NCI-H2107 (cell line): ENCODE results near the gene DHRS7.

ENCODE experiments used
- DNase-seq: peaks from one replicate; lab custom pipeline; 2025; lab: John Stamatoyannopoulos, UW

The DHRS7 gene

DNA sequence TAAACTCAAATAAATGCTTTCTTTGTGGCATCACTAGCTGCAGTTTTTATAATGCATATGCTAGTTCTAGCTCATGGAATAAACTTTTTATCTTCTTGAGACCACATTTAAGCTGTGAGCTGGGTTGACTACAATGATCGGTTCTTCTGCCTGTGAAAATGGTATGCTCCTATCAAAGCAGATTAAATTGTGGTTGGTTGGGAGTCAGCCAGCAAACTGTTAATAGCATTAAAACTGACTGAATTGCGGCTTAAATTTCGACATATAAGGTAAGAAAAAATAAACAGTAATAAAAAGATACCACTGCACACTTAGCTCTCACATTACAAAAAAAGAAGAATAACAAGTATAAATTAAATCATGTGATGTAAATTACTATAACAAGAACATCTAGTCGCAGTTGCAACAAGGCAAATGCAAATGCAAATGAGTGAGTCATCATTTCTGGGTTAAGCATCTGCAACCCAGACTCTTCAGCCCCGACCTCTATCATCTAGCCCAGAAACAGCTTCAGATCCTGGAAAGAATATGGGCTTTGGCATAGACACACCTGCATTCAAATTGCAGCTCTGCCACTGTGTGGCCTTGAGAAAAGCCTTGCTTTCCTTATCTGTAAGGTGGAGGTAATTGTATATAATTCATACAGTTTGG is 19.8 kb upstream of the DHRS7 start:
- DNase-seq: peak; percentile 61

DNA sequence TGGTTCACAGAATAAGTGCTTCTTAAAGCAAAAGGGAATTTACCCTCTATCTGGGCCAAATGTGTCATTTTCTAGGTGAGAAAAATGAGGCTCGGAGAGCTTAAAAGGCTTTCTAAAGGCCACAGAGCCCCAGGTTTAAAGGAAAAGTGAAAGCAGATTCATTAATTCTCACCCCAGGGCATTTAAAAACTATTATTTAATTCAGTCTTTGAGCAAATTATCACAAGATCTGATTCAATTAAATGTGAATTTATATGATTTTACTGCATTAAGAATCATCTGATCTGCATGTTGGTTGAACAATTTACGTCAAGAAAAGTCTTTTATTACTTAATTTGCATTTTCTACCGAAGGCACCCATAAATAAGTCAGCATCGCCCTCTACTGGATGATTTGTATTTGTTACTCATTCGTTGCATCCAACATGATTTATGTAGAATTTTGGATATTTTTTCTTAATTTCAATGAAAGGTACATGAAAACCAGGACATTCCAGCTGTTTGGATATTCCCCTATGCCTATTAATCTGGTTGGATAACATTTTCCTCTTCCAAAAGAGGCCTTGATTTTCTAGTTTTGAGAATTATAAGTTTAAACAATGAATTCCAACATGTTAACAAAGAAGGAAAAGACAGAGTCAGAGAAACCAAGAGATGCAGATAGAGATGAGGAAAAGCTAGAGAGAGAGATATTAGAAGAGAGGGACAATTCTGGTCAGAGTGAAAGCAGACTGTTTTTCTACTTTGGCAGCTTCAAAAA is 19.1 kb upstream of the DHRS7 start:
- peak; percentile 81 for DNase-seq

GRCh38 chr14:60183741-60184140 is 18.5 kb upstream of the DHRS7 start:
- DNase-seq: no peak

DNA sequence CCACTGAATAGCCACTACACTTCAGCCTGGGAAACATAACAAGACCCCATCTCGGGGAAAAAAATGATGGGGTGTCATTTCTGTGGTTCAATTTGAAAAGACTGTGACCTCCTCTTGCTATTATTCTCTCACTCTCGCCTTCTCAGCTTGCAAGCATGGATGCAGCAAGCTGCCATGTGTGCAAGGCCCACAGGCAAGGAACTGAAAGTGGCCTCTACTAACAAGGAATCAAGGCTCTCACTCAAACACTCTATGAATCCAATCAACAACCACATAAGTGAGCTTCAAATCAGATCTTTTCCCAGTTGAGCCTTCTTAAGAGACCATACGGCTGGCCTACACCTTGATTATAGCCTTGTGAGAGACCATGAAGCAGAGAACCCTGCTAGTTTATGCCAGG is 17.9 kb upstream of the DHRS7 start:
- DNase-seq: no peak

- DNase-seq: no peak
Observed at GRCh38 chr14:60179431-60179869, 14.3 kb upstream of the DHRS7 start.

DNA sequence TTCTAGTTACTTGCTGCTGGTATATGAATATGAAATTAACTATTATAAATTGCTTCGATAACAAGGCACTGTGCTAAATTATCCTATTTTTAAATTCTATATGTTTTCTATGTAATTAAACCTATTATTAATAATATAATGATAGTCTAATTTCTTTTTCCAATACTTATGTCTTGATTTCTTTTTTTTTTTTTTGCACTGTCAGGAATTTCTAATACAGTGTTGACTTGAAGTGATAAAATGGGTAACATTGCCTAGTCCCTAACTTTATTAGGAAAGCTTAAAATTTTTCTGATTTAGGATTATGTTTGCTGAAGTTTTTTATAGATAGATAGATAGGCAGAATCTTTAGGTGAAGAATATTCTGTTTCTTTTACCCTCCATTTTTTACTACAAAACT is 13.6 kb upstream of the DHRS7 start:
- DNase-seq: no peak

DNA sequence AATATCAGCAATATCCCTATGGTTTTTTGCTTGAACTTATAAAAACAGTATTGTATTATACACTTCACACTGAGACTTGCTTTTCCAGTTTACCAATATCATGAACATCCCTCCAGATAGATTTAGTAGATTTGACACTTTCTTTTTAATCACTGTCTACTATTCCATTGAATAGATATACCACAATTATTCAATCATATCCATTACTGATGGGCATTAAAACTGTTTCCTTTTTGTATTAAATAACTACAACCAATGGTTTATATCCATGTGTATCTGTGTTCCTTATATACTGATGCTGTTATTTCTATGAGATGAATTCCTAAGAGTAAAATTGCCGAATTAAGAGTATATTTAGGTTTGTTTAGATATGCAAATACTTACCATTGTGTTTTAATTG is 13.0 kb upstream of the DHRS7 start:
- DNase-seq: no peak

DNA sequence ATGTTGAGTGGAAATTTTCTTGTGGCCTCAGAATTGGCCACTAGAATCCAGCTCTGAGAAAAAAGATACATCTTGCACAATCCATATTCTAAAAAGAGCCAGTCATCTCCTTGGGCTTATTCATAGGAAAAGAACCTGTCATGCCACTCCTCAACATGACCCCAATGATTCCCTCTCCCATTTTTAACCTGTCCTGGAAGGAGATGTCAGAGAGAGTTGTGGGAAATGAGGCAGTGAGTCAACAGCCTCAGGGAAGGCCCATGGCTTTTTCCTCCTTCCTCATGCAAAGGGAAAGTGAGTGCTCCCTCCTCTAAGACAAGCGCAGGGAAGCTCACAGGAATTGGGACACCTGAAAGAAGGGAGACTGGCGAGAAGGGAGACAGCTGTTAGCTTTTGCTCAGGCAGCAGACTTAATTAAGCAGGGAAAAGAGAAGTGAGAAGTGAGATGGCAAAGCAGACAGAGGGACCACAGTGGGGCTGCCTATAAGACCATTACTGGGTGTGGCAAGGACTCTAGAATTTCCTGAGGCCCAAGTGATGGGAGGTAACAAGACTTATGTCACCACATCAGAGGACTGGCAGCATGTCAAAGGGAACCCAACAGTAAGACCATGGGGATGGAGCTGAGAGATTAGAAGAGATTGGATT is 10.2 kb upstream of the DHRS7 start:
- DNase-seq: no peak

DNA sequence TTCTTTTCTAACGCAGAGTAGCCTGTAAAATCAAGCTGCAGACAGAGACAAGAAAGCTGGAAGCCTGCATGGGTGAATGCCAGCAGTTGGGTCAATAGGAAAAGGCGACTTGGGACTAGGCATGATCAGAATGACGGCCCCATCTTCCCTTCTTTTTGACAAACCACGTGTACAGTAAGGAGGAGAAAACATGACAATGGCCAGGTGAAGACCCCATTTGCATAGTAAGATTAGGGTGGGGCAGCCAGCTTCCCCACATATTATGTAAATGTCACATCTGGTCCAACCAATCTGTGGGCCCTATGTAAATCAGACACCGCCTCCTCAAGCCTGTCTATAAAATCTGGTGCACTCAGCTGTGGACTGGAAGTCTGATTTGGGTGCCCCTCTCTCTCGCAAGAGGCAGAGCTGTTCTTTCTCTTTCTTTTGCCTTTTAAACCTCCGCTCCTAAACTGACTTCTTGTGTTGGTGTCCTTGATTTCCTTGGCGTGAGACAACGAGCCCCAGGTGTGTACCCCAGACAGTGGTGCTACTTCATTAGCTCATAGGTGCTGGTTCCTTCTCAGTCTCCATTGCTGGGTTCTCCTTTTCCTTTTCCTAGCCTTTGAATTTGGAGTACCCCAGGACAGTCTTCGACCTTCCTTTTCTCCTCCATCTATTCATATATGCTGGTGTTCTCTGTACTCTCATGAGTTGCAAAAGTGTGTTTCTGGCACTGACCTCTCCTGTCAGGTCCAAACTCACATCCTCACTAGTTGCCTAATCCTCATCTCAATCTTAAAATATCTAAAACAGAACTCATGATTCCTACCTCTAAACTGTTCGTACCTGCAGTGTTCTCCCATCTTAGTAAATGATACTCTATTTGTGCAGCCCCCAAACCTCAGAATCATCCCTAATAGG is 9.4 kb upstream of the DHRS7 start:
- no peak for DNase-seq

GRCh38 chr14:60171690-60172089 is 6.5 kb upstream of the DHRS7 start:
- DNase-seq: no peak

DNA sequence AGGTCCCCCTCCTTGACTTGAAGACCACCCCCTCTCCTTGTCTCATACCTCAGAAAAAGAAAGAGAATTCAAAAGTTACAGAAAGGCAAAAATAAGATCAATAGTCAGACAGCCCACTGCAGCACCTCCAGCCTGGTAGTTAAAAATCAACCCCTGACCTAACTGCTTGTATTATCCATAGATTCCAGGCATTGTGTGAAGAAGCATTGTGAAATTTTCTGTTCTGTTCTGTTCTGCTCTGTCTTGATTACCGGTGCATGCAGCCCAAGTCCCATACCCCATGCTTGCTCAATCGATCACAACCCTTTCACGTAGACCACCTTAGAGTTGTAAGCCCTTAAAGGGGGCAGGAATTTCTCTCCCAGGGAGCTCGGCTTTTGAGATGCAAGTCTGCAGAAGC is 5.8 kb upstream of the DHRS7 start:
- DNase-seq: no peak

DNA sequence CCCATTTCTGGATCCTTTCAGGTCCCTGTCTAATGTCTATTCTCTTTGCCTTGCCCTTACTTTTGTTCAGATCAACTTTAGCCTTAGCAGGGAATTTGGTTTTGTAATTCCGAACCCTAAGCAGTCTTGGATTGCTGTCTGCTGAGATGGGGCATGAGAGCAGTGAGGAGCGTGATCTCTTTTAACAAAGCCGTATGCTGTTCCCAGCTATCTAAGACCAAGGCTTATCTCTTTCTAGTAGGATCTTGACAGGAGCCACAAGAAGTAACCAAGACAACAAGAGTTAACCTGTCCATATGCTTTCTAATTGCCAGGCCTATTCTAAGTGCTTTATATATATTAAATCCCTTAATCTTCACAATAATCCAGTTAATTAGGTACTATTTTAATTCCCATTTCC is 4.5 kb upstream of the DHRS7 start:
- no peak for DNase-seq

GRCh38 chr14:60166142-60166541 is 944 bp upstream of the DHRS7 start:
- no peak for DNase-seq

- DNase-seq: no peak
Observed at GRCh38 chr14:60165547-60165876, 314 bp upstream of the DHRS7 start.

DNA sequence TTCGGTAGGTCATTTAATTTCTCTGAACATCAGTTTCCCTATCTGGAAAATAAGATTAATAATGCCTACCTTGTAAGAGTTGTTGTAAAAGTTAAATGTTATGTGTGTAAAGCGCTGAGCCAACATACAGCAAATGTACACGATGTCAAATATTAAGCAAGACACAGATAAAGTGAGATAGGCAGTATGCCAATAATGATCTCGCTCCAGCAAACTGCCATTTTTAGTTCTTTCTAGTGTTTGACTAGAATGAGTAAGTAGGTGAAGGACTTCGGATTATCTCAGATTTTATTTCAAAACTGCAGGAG is 840 bp downstream of the DHRS7 start:
- DNase-seq: no peak

- DNase-seq: no peak
Observed at GRCh38 chr14:60163693-60164092, 1.5 kb downstream of the DHRS7 start.

DNA sequence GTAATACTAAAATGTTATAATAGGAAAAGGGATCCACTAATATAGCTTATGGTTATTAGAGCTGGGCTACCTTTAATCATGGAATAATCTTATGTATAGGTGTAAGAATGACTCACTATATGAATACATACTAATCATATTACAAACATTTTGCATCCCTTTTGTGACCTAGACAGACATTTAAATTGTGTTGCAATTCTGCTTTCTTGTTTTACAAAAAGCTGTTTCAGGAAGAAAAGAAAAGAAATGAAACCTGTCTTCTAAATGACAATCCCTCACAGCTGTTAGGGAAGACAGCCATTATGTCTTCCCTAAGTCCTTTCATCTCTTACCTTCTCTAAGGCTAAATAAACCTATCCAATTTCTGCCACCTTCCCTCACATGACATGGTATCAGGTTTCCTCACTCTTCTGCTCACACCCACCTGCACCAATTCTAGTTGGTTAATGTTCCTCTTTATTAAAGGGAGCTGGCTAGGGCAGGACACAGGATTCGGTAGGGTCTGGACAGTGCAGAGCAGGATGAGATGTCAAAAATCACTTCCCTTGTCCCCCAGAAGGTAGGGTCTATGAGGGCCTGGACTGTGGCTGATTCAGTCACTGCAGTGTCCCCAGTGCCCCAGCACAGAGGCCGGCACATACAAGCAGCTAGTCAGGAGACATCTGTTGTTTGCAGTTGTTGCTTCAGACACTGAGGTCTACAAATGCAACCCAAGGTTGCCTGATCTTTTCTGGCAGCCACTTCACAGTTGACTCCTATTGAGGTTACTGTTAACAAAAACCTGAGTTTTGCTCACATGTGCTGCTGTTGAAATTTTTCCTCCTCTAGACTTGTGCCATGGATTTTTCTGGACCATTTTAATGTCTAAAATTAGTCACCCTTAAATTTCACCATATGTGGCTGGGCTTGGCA is 3.7 kb downstream of the DHRS7 start:
- DNase-seq: peak; percentile 80

DNA sequence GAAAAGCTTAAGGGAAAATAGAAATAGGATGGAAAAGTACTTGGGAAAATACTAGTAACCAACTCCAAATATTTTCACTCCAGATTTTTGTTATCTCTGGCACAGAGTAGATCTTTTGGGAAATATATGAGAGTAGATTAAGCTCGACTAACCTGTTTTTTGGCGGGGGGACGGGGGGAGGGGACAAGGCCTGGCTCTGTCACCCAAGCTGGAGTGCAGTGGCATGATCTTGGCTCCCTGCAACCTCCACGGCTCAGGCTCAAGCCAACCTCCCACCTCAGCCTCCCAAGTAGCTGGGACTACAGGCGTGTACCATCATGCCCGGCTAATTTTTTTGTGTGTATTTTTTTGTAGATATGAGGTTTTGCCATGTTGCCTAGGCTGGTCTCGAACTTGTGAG is 4.8 kb downstream of the DHRS7 start:
- no peak for DNase-seq

GRCh38 chr14:60154671-60155070 is 10.5 kb downstream of the DHRS7 start:
- DNase-seq: no peak

DNA sequence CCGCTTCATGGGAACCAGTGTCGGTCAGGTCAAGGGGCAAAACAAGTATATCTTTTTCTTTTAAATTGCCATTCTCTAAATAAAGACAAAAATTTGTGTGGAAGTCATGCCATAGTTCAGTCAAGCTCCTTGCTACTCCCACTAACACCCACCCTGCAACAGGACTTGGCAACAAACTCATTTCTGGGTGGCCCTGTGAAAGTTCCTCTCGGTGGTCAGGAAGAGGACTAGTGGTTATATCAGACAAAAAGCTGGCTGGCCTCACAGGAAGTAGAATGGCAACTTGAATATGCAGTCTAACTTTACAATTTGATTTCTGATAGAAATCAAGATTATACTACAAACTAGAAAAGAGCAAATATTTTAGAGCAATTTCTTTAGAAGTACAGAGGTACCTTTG is 11.2 kb downstream of the DHRS7 start:
- no peak for DNase-seq

GRCh38 chr14:60151715-60152114 is 13.5 kb downstream of the DHRS7 start:
- DNase-seq: no peak

- DNase-seq: no peak
Observed at GRCh38 chr14:60134702-60135101, 30.5 kb downstream of the DHRS7 start.
